Tibial nerve (tissue), 4 donors: ENCODE measurements around the gene SLC39A6.

Experiments used
- CTCF ChIP-seq, 5 experiments: fragments of 200-600 bp in 3 of 5; fragments of 450-650 bp in 2 of 5; sonication (generic) in 3 of 5; IDR thresholded peaks; one replicate each; pipeline ENCODE4 v1.5.1; 2016 to 2019; ENCODE audit warnings: antibody characterized with exemption in 5 of 5, mild to moderate bottlenecking in 3 of 5, moderate library complexity in 2 of 5
- EP300 ChIP-seq, 2 donors: sonication (generic); formaldehyde crosslinking; IDR thresholded peaks; one replicate each; pipeline ENCODE4 v1.6.1; 2017; ENCODE audit warnings: antibody characterized with exemption in 2 of 2, mild to moderate bottlenecking in 1 of 2
- POLR2A ChIP-seq, 2 donors: fragments of 450-650 bp; IDR thresholded peaks; one replicate each; pipeline ENCODE4 v1.6.1; 2017; ENCODE audit warnings: antibody characterized with exemption in 2 of 2, mild to moderate bottlenecking in 2 of 2, moderate library complexity in 2 of 2

GRCh38 chr18:36149514-36150289, 20.6 kb upstream of the SLC39A6 start:
- TF ChIP-seq CTCF (IDR thresholded peaks at IDR 0.05) (no peak), POLR2A (IDR thresholded peaks at IDR 0.05) (no peak), EP300 (IDR thresholded peaks at IDR 0.05) (no peak)
